ENCODE results near the gene SMAD6. TPM values are rescaled to one million over a fixed set of nuclear protein-coding genes. Genes with fewer than 3 reads are reported as not detected.

Gene SMAD6
- total RNA-seq, 1 donor, result 27.2 TPM

- TF ChIP-seq CTCF (IDR thresholded peaks at IDR 0.05; ENCODE audit: insufficient read depth, low read length), result no peak
- no peak overlapping the region for H3K4me3 ChIP-seq (ENCODE audit: low read depth, low read length)
- no peak for DNase-seq (ENCODE audit: low read depth)
Observed at GRCh38 chr15:66709884-66710283, 7.8 kb downstream of the SMAD6 start.

- DNase-seq (ENCODE audit: low read depth), result no peak
- H3K4me3 ChIP-seq (ENCODE audit: low read depth, low read length), result no peak overlapping the region
- no peak for TF ChIP-seq CTCF (IDR thresholded peaks at IDR 0.05; ENCODE audit: insufficient read depth, low read length)
Observed at GRCh38 chr15:66711260-66711659, 9.2 kb downstream of the SMAD6 start.

GRCh38 chr15:66711862-66712261, 9.8 kb downstream of the SMAD6 start:
- DNase-seq (ENCODE audit: low read depth), result no peak
- TF ChIP-seq CTCF (IDR thresholded peaks at IDR 0.05; ENCODE audit: insufficient read depth, low read length), result no peak
- no peak overlapping the region for H3K4me3 ChIP-seq (ENCODE audit: low read depth, low read length)

GRCh38 chr15:66713843-66714508, 11.9 kb downstream of the SMAD6 start:
- no peak for TF ChIP-seq CTCF (IDR thresholded peaks at IDR 0.05; ENCODE audit: insufficient read depth, low read length)

GRCh38 chr15:66714543-66714981, 12.5 kb downstream of the SMAD6 start:
- H3K4me3 ChIP-seq (ENCODE audit: low read depth, low read length), result no peak overlapping the region
- peak; percentile 70 for DNase-seq (ENCODE audit: low read depth)
- TF ChIP-seq CTCF (IDR thresholded peaks at IDR 0.05; ENCODE audit: insufficient read depth, low read length), result no peak

More at GRCh38 chr15:66713843-66714508, 11.9 kb downstream of the SMAD6 start:
- no peak overlapping the region for H3K4me3 ChIP-seq (ENCODE audit: low read depth, low read length)
- DNase-seq (ENCODE audit: low read depth), result no peak

- H3K4me3 ChIP-seq (ENCODE audit: low read depth, low read length), result no peak overlapping the region
- DNase-seq (ENCODE audit: low read depth), result no peak
- TF ChIP-seq CTCF (IDR thresholded peaks at IDR 0.05; ENCODE audit: insufficient read depth, low read length), result no peak
Observed at GRCh38 chr15:66715181-66715624, 13.2 kb downstream of the SMAD6 start.
